ENCODE measurements around the gene PALLD.
"Not testable (repeated sequence)": the region's sequence is repeated elsewhere in the genome, so short reads cannot be mapped to it uniquely, and the experiment has no call there.

GRCh38 chr4:168727181-168727580 is 230.3 kb downstream of the PALLD start:
- TF ChIP-seq CTCF, POLR2A (IDR thresholded peaks at IDR 0.05): not testable (repeated sequence)

All from suprapubic skin (tissue), 3 donors.